ENCODE results near the gene ECEL1.

ECEL1 gene

DNA sequence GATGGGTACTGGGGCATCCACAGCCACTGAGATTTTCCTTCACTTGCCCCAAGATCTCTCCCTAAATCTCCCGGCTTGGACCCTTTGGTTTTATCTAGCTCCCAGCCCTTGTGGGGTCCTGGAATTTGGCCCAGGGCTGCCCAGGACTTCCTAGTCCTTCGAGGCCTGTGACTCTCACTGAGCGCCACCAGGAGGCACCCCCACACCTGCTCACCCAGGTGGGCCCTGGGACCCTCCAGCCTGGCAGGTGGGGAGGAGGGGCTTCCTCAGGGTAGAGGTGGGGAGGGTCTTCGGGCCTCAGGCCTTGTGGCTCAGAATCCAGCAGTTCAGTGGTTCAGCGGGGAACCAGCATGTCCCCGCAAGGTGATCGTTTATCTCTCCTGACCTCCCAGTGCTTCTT, 20.6 kb upstream of the ECEL1 start:
- Histone ChIP-seq H3K9me3 (ENCODE audit: control insufficient read depth in 2 of 2, low read length in 2 of 2) (no peaks in the 10 kb centered on the region), H3K4me3 (ENCODE audit: low read length in 2 of 2) (no peak overlapping the region), H3K9ac (ENCODE audit: low read depth in 1 of 2, low read length in 2 of 2) (no peak overlapping the region), H3K27ac (ENCODE audit: low read depth in 2 of 2, low read length in 2 of 2) (no peak overlapping the region), H3K27me3 (ENCODE audit: control insufficient read depth in 2 of 2, insufficient read depth in 2 of 2, low read length in 2 of 2) (peaks cover 20 to 24% of the 10 kb centered on the region in 2 donors), H3K4me1 (ENCODE audit: control insufficient read depth in 2 of 2, insufficient read depth in 2 of 2, low read length in 2 of 2) (no peaks in the 10 kb centered on the region), H3K36me3 (ENCODE audit: control insufficient read depth in 2 of 2, insufficient read depth in 2 of 2, low read length in 2 of 2) (no peaks in the 10 kb centered on the region)

DNA sequence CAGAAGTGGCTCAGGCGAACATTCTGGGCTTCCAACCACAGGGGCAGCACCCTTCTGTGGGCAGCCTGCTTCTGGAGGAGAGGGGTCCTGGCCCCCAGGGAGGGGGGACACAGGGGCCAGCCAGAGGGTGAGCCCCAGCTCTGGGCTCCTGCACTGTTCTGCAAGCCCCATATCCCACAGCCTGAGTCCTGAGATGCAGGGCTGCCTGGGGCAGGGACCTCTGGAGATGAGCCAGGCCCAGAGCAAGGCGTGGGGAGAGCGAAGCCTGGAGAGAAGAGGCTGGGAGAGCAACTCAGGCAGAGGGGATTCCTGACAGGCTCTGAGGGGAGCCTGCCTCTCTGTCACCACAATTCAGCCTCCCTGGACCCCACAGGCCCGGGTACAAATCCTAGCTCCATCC, 19.1 kb upstream of the ECEL1 start:
- Histone ChIP-seq H3K9ac (ENCODE audit: low read depth in 1 of 2, low read length in 2 of 2) (no peak overlapping the region), H3K4me1 (ENCODE audit: control insufficient read depth in 2 of 2, insufficient read depth in 2 of 2, low read length in 2 of 2) (no peaks in the 10 kb centered on the region), H3K27ac (ENCODE audit: low read depth in 2 of 2, low read length in 2 of 2) (no peak overlapping the region), H3K9me3 (ENCODE audit: control insufficient read depth in 2 of 2, low read length in 2 of 2) (no peaks in the 10 kb centered on the region), H3K4me3 (ENCODE audit: low read length in 2 of 2) (no peak overlapping the region), H3K36me3 (ENCODE audit: control insufficient read depth in 2 of 2, insufficient read depth in 2 of 2, low read length in 2 of 2) (no peaks in the 10 kb centered on the region), H3K27me3 (ENCODE audit: control insufficient read depth in 2 of 2, insufficient read depth in 2 of 2, low read length in 2 of 2) (peaks cover 22 to 24% of the 10 kb centered on the region in 2 donors)

DNA sequence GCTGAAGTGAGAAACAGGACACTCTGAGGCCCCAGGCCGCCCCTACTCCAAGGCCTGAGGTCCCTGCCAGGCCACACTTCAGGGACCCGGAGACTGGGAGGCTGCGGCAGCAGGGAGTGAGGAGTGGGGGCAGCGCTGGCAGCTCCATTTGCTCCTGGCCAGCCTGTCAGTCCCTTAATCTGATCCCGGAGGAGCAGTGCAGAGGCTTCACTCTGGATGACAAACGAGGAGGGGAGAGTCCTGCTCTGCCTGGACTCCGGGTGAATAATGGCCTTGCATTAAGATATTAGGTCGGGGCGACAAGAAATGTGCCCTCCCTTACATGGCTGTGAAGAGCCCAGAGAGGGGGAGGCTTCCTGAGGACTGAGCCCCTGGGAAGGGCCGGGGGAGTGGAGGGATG, 18.2 kb upstream of the ECEL1 start:
- Histone ChIP-seq H3K4me3 (ENCODE audit: low read length in 2 of 2) (no peak overlapping the region), H3K36me3 (ENCODE audit: control insufficient read depth in 2 of 2, insufficient read depth in 2 of 2, low read length in 2 of 2) (no peaks in the 10 kb centered on the region), H3K9ac (ENCODE audit: low read depth in 1 of 2, low read length in 2 of 2) (no peak overlapping the region), H3K9me3 (ENCODE audit: control insufficient read depth in 2 of 2, low read length in 2 of 2) (no peaks in the 10 kb centered on the region), H3K27ac (ENCODE audit: low read depth in 2 of 2, low read length in 2 of 2) (no peak overlapping the region), H3K4me1 (ENCODE audit: control insufficient read depth in 2 of 2, insufficient read depth in 2 of 2, low read length in 2 of 2) (no peaks in the 10 kb centered on the region), H3K27me3 (ENCODE audit: control insufficient read depth in 2 of 2, insufficient read depth in 2 of 2, low read length in 2 of 2) (peaks cover 21 to 26% of the 10 kb centered on the region in 2 donors)

DNA sequence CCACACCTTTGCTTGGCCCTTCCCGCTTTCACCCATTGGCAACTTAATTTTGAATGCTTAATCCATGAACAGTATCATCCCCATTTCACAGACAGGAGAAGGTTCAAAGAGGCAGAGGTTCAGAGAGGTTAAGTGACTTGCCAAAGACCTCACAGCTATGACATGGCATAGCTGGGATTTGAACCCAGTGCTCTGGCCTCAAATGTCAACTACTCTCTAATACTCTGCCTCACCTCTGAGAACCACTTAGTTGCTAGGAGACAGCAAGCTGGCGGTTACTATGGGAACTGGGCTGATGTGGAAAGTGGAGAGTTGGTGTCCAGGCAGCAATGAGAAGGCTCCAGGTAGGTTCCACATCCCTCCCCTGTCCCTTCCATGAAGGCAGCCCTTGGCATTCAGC, 16.8 kb upstream of the ECEL1 start:
- Histone ChIP-seq H3K27me3 (ENCODE audit: control insufficient read depth in 2 of 2, insufficient read depth in 2 of 2, low read length in 2 of 2) (peaks cover 22 to 26% of the 10 kb centered on the region in 2 donors), H3K4me3 (ENCODE audit: low read length in 2 of 2) (no peak overlapping the region), H3K9ac (ENCODE audit: low read depth in 1 of 2, low read length in 2 of 2) (no peak overlapping the region), H3K9me3 (ENCODE audit: control insufficient read depth in 2 of 2, low read length in 2 of 2) (no peaks in the 10 kb centered on the region), H3K4me1 (ENCODE audit: control insufficient read depth in 2 of 2, insufficient read depth in 2 of 2, low read length in 2 of 2) (no peaks in the 10 kb centered on the region), H3K36me3 (ENCODE audit: control insufficient read depth in 2 of 2, insufficient read depth in 2 of 2, low read length in 2 of 2) (no peaks in the 10 kb centered on the region), H3K27ac (ENCODE audit: low read depth in 2 of 2, low read length in 2 of 2) (no peak overlapping the region)

DNA sequence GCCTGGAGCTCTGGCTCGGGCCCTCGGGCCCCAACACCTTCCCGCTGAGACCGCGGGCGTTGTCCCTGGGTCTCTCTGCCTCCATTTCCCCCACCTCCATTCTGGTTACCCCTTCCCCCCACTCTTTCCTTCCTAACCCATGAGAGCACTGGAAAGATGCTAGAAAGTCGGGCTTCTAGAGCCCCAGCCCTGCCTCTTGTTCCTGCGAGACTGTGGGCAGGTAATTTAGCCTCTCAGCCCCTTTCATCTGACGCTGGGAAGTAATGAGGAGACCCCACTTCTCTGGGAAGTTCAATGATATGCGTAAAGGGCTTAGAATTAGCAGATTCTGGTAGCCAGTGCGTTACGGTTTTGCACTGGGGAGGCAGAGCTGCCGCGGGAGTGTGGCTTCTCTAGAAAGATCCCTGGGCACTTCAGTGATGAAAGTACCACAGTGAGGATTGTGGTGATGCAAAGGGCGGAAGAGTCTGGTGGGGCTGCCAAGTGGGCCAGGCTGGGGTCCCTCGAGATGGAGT, 16.2 kb upstream of the ECEL1 start:
- Histone ChIP-seq H3K27ac (ENCODE audit: low read depth in 2 of 2, low read length in 2 of 2) (no peak overlapping the region), H3K4me1 (ENCODE audit: control insufficient read depth in 2 of 2, insufficient read depth in 2 of 2, low read length in 2 of 2) (no peaks in the 10 kb centered on the region), H3K4me3 (ENCODE audit: low read length in 2 of 2) (peak overlapping the region in 1 of 2 donors; percentile 9), H3K9me3 (ENCODE audit: control insufficient read depth in 2 of 2, low read length in 2 of 2) (no peaks in the 10 kb centered on the region), H3K36me3 (ENCODE audit: control insufficient read depth in 2 of 2, insufficient read depth in 2 of 2, low read length in 2 of 2) (no peaks in the 10 kb centered on the region), H3K9ac (ENCODE audit: low read depth in 1 of 2, low read length in 2 of 2) (no peak overlapping the region), H3K27me3 (ENCODE audit: control insufficient read depth in 2 of 2, insufficient read depth in 2 of 2, low read length in 2 of 2) (peaks cover 22 to 26% of the 10 kb centered on the region in 2 donors)

DNA sequence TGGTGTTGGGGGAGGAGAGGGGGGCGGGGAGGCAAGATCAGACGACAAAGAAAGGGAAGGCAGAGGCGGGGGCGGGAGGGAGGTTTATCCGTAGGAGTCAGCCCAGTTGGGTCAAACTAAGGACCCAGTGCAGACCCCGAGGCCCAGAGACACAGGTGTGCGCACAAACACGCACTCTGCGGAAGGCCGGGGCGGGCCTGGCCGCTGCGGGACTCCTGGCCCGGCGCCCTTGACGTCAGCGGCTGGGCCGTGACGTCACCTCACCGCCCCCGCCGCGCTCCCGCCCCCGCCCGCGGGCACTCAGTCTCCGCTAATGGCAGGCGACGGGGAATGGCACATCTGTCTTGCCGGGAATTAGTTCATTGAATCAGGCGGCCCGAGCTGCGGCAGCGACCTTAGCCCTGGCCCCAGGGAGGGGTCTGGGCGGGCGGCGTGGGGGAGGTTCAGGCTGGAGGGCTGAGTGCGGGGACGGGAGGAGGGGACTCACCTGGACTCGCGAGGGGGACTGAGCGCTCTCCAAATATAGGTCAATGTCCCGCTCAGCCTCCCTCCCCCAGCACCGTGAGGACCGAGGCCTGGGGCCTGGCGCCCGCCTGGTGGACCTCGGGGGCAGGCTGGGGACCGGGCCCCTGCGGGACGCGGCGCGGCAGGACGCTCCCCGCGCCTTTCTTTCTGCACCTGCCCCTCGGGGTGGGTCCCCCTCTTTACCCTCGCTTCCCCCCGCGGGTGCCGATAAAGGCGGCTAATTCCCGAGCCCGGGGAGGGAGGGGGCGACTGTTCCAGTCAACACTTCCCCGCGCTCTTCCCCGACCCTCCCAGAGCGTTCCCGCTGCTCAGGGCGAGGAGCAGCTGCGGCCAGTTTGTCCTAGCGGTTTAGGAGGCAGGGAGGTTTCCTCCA, 15.5 kb upstream of the ECEL1 start:
- Histone ChIP-seq H3K27me3 (ENCODE audit: control insufficient read depth in 2 of 2, insufficient read depth in 2 of 2, low read length in 2 of 2) (peaks cover 22 to 26% of the 10 kb centered on the region in 2 donors), H3K27ac (ENCODE audit: low read depth in 2 of 2, low read length in 2 of 2) (no peak overlapping the region), H3K36me3 (ENCODE audit: control insufficient read depth in 2 of 2, insufficient read depth in 2 of 2, low read length in 2 of 2) (no peaks in the 10 kb centered on the region), H3K9ac (ENCODE audit: low read depth in 1 of 2, low read length in 2 of 2) (no peak overlapping the region), H3K4me3 (ENCODE audit: low read length in 2 of 2) (peak overlapping the region; percentile 9 to 38), H3K9me3 (ENCODE audit: control insufficient read depth in 2 of 2, low read length in 2 of 2) (no peaks in the 10 kb centered on the region), H3K4me1 (ENCODE audit: control insufficient read depth in 2 of 2, insufficient read depth in 2 of 2, low read length in 2 of 2) (no peaks in the 10 kb centered on the region)

DNA sequence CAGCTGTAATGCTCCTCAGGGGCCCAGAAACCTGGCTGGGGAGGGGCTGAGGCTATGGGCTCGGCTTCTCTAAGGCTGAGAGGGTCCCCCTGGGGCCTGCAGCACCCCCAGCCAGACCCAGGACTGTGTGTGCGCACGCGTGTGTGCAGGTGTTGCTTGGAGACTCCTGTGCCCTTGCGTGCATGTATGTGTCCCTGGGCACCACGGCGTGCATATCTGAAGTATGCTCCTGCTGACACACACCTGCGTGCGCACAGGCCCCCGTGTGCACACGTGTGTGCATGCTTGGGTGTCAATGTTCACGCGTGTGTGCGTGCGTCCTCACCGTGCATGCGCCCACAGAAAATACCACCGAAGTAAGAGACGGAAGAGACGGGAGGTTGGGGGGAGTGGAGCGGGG, 14.9 kb upstream of the ECEL1 start:
- Histone ChIP-seq H3K4me3 (ENCODE audit: low read length in 2 of 2) (no peak overlapping the region), H3K4me1 (ENCODE audit: control insufficient read depth in 2 of 2, insufficient read depth in 2 of 2, low read length in 2 of 2) (no peaks in the 10 kb centered on the region)

DNA sequence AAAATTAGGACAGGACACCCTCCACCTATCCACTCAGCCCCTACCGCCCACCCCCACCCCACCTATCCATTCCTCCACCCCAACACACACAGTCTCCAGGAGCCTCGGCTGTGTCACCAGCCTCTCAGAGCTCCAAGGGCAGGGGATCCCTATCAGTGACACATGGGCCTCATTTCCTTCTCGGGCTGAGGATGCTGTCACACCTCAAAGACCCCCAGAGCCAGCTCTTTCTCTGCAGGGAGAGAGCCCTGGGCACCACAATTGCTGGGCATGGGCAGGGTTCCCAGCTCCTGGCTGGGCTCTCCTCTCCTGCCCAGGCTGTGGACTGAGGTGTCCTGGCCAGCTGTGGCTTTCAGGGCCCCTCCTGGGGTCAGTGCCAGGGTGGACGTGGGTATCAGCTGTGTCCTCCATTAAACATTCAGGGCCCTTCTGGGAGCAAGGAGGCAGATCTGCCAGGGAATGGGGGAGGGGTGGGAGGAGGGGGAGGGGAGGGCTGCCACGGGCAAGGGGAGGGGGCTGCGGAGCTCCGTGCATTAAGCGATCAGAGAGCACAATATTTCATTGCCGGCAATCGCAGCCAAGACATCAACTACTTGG, 14.3 kb upstream of the ECEL1 start:
- H3K9me3 ChIP-seq (ENCODE audit: control insufficient read depth in 2 of 2, low read length in 2 of 2), result no peaks in the 10 kb centered on the region
- H3K9ac ChIP-seq (ENCODE audit: low read depth in 1 of 2, low read length in 2 of 2), result no peak overlapping the region
- no peak overlapping the region for H3K4me3 ChIP-seq (ENCODE audit: low read length in 2 of 2)
- H3K27ac ChIP-seq (ENCODE audit: low read depth in 2 of 2, low read length in 2 of 2), result no peak overlapping the region
- no peaks in the 10 kb centered on the region for H3K4me1 ChIP-seq (ENCODE audit: control insufficient read depth in 2 of 2, insufficient read depth in 2 of 2, low read length in 2 of 2)
- H3K36me3 ChIP-seq (ENCODE audit: control insufficient read depth in 2 of 2, insufficient read depth in 2 of 2, low read length in 2 of 2), result no peaks in the 10 kb centered on the region
- peaks cover 20 to 26% of the 10 kb centered on the region in 2 donors for H3K27me3 ChIP-seq (ENCODE audit: control insufficient read depth in 2 of 2, insufficient read depth in 2 of 2, low read length in 2 of 2)

More for the DNA sequence above, 14.9 kb upstream of the ECEL1 start:
- Histone ChIP-seq H3K27ac (ENCODE audit: low read depth in 2 of 2, low read length in 2 of 2) (no peak overlapping the region), H3K9me3 (ENCODE audit: control insufficient read depth in 2 of 2, low read length in 2 of 2) (no peaks in the 10 kb centered on the region), H3K9ac (ENCODE audit: low read depth in 1 of 2, low read length in 2 of 2) (no peak overlapping the region), H3K36me3 (ENCODE audit: control insufficient read depth in 2 of 2, insufficient read depth in 2 of 2, low read length in 2 of 2) (no peaks in the 10 kb centered on the region), H3K27me3 (ENCODE audit: control insufficient read depth in 2 of 2, insufficient read depth in 2 of 2, low read length in 2 of 2) (peaks cover 21 to 26% of the 10 kb centered on the region in 2 donors)

DNA sequence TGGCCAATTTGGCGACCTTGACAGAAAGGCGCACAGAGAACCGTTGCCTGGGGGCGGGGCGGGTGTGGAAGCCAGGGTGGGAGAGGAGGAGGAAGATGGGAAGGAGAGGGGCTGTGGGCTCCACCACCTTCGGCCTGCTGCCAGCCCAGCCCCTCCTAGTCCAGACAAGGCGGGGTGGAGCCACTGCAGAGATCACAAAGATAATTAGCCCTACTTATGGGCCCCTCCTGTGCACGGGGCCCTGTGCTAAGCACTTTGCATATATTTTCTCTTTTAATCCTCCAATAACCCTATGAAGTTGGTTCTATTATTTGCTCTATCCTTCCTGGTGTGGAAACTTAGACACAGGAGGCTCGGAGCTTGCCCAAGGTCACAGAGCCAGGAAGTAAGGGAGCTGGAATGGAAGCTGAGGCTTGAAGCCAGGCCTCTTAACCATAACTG, 13.7 kb upstream of the ECEL1 start:
- Histone ChIP-seq H3K4me3 (ENCODE audit: low read length in 2 of 2) (no peak overlapping the region), H3K9ac (ENCODE audit: low read depth in 1 of 2, low read length in 2 of 2) (no peak overlapping the region), H3K27me3 (ENCODE audit: control insufficient read depth in 2 of 2, insufficient read depth in 2 of 2, low read length in 2 of 2) (peaks cover 17 to 22% of the 10 kb centered on the region in 2 donors), H3K9me3 (ENCODE audit: control insufficient read depth in 2 of 2, low read length in 2 of 2) (no peaks in the 10 kb centered on the region), H3K27ac (ENCODE audit: low read depth in 2 of 2, low read length in 2 of 2) (no peak overlapping the region), H3K36me3 (ENCODE audit: control insufficient read depth in 2 of 2, insufficient read depth in 2 of 2, low read length in 2 of 2) (no peaks in the 10 kb centered on the region), H3K4me1 (ENCODE audit: control insufficient read depth in 2 of 2, insufficient read depth in 2 of 2, low read length in 2 of 2) (no peaks in the 10 kb centered on the region)

DNA sequence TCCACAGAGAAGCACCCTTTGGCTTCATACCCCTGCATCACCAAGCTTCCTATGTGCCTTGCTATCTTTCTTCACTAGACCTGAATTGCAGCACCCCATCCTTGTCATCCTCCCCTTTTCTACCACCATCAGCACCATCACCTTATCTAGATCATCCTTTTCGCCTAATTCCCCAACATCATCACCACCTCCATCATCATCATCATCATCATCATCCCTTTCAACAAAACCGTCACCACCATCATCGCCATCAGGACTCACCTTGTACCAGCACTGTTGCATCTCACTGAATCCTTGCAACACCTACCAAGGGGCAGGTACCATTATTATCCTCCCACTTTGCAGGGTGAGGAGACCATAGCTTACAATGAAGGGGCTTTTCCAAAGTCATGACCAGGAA, 10.8 kb upstream of the ECEL1 start:
- no peaks in the 10 kb centered on the region for H3K9me3 ChIP-seq (ENCODE audit: control insufficient read depth in 2 of 2, low read length in 2 of 2)
- H3K4me3 ChIP-seq (ENCODE audit: low read length in 2 of 2), result no peak overlapping the region
- H3K27me3 ChIP-seq (ENCODE audit: control insufficient read depth in 2 of 2, insufficient read depth in 2 of 2, low read length in 2 of 2), result peaks cover 4 to 8% of the 10 kb centered on the region in 2 donors
- no peaks in the 10 kb centered on the region for H3K4me1 ChIP-seq (ENCODE audit: control insufficient read depth in 2 of 2, insufficient read depth in 2 of 2, low read length in 2 of 2)
- H3K36me3 ChIP-seq (ENCODE audit: control insufficient read depth in 2 of 2, insufficient read depth in 2 of 2, low read length in 2 of 2), result no peaks in the 10 kb centered on the region
- no peak overlapping the region for H3K27ac ChIP-seq (ENCODE audit: low read depth in 2 of 2, low read length in 2 of 2)
- H3K9ac ChIP-seq (ENCODE audit: low read depth in 1 of 2, low read length in 2 of 2), result no peak overlapping the region
